Gastroesophageal sphincter (tissue), 4 donors: ENCODE results near the gene HLA-DPB1. TPM values are rescaled to one million over a fixed set of nuclear protein-coding genes. Genes with fewer than 3 reads are reported as not detected.

Source experiments
- ATAC-seq: fragments of 150-250 bp; one replicate; pipeline ENCODE4 v1.9.1; 2016; ENCODE audit warnings: mild to moderate bottlenecking, moderate library complexity
- H3K27ac ChIP-seq, 4 donors: fragments of 200-600 bp; sonication (generic) in 3 of 4; 1 replicate in 3 of 4; 2 replicates in 1 of 4; pipeline ENCODE4 v1.5.1; 2016 to 2019
- H3K27me3 ChIP-seq: fragments of 200-600 bp; sonication (generic); one replicate; pipeline ENCODE4 v1.5.1; 2019
- H3K36me3 ChIP-seq, 2 donors: fragments of 200-600 bp; sonication (generic); one replicate each; pipeline ENCODE4 v1.5.1; 2019; ENCODE audit warnings: control low read depth in 1 of 2
- H3K4me1 ChIP-seq, 3 donors: fragments of 200-600 bp; sonication (generic); 1 replicate in 2 of 3; 2 replicates in 1 of 3; pipeline ENCODE4 v1.5.1; 2016 to 2019; ENCODE audit warnings: control low read depth in 2 of 3
- H3K4me3 ChIP-seq, 2 donors: fragments of 200-600 bp; sonication (generic); one replicate each; pipeline ENCODE4 v1.5.1; 2019; ENCODE audit warnings: mild to moderate bottlenecking in 1 of 2, moderate library complexity in 1 of 2
- H3K9me3 ChIP-seq, 3 donors: fragments of 200-600 bp; sonication (generic); one replicate each; pipeline ENCODE4 v1.5.1; 2017 to 2019; ENCODE audit warnings: control low read depth in 2 of 3
- CTCF ChIP-seq, 4 experiments: fragments of 200-600 bp in 2 of 4; fragments of 450-650 bp in 2 of 4; sonication (generic) in 1 of 4; IDR thresholded peaks; one replicate each; pipeline ENCODE4 v1.5.1; 2017 to 2019; ENCODE audit warnings: antibody characterized with exemption in 4 of 4, mild to moderate bottlenecking in 2 of 4, moderate library complexity in 2 of 4
- EP300 ChIP-seq: sonication (generic); formaldehyde crosslinking; IDR thresholded peaks from one replicate; pipeline ENCODE4 v1.6.1; 2017; ENCODE audit warnings: antibody characterized with exemption, mild to moderate bottlenecking
- POLR2A ChIP-seq, 2 donors: fragments of 450-650 bp; IDR thresholded peaks; one replicate each; pipeline ENCODE4 v1.6.1; 2017; ENCODE audit warnings: antibody characterized with exemption in 2 of 2, mild to moderate bottlenecking in 2 of 2, moderate library complexity in 1 of 2
- POLR2AphosphoS5 ChIP-seq: sonication (generic); formaldehyde crosslinking; IDR thresholded peaks from one replicate; pipeline ENCODE4 v1.6.1; 2017; ENCODE audit warnings: antibody characterized with exemption
- WGBS, 2 donors: methylation state at CpG; one replicate each; pipeline ENCODE4 v1.1.5; 2018; ENCODE audit warnings: low coverage in 1 of 2; 5-methylcytosine and 5-hydroxymethylcytosine counted together
- total RNA-seq, 4 donors: library from RNA; depleted of rRNA; stranded (reverse); fragments of >200 nt; gene quantifications; one replicate each; pipeline ENCODE4 v1.1.0, GENCODE V29; 2016

Gene HLA-DPB1
- total RNA-seq, 4 donors from 2014 or later, result 32.1 to 86.3 (median 66.9) TPM

DNA sequence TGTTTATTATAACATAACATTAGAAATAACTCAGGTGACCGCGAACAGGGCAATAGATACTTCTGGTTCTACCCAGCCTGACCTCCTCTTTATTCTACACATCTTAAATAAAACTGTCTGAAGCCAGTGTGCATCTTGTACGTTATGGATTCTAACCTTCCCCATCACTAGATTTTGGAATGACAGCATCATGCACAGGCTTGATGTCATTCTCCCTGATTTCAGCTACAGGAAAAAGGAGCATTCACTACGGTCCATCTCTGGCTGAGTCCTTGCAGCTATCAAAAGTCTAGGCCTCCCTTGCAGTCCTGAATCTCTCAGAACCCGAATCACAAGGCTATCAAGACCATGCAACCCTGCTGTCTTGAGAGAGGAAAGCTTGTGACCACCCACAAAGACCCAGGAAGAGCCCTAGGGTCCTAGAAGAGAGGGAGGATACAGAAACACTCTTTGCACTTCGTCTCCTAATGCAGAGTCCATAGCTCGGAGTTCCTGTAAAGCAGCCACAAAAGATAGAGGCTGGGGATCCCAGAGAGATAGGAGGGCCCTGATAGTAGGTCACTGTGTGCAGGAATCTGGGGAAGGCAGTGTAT, 3.2 kb upstream of the HLA-DPB1 start:
- TF ChIP-seq POLR2AphosphoS5, result no peak
- TF ChIP-seq EP300, result no peak
- TF ChIP-seq POLR2A (IDR thresholded peaks at IDR 0.05), result no peak
- TF ChIP-seq CTCF (IDR thresholded peaks at IDR 0.05), result no peak
- WGBS, 2 donors, result 80 to 82% methylated on average over 6 to 7 of the region's 7 CpGs

GRCh38 chr6:33073431-33073871, 2.3 kb upstream of the HLA-DPB1 start, which contains the start of gene HLA-DPA1:
Gene HLA-DPA1, minus strand, starts transcription at chr6:33073649.
- peak within 1 kb of the TSS; percentile 27 to 39 for H3K4me3 ChIP-seq
- H3K36me3 ChIP-seq, result peaks cover 0 to 10% of the 10 kb centered on the region in 2 donors
- WGBS, 2 donors, result 41 to 54% methylated on average over 5 to 8 of the region's 8 CpGs
- TF ChIP-seq POLR2A (IDR thresholded peaks at IDR 0.05), result peak; percentile 35 to 40
- no peak for TF ChIP-seq POLR2AphosphoS5
- TF ChIP-seq CTCF (IDR thresholded peaks at IDR 0.05), result no peak
- H3K4me1 ChIP-seq, result no peaks in the 10 kb centered on the region
- peak; percentile 77 for ATAC-seq
- H3K27me3 ChIP-seq, result peaks cover 19% of the 10 kb centered on the region
- H3K27ac ChIP-seq, result peak within 1 kb of the TSS in 3 of 4 donors; percentile 28 to 67 (median 45)
- no peaks in the 10 kb centered on the region for H3K9me3 ChIP-seq

More for the DNA sequence above, 3.2 kb upstream of the HLA-DPB1 start:
- peaks cover 0 to 18% of the 10 kb centered on the region in 2 donors for H3K36me3 ChIP-seq
- no peaks in the 10 kb centered on the region for H3K4me1 ChIP-seq
- ATAC-seq, result no peak
- H3K4me3 ChIP-seq, result peak overlapping the region; percentile 12 to 39
- no peaks in the 10 kb centered on the region for H3K9me3 ChIP-seq
- H3K27ac ChIP-seq, result peak overlapping the region in 2 of 4 donors; percentile 23 to 67
- H3K27me3 ChIP-seq, result peaks cover 17% of the 10 kb centered on the region

GRCh38 chr6:33075208-33075567, 602 bp upstream of the HLA-DPB1 start:
- Histone ChIP-seq H3K27me3 (peaks cover 19% of the 10 kb centered on the region), H3K27ac (peak overlapping the region in 3 of 4 donors; percentile 41 to 77 (median 63)), H3K36me3 (no peaks in the 10 kb centered on the region), H3K4me1 (peaks cover 0 to 9% (median 0%) of the 10 kb centered on the region in 3 donors), H3K4me3 (no peak overlapping the region), H3K9me3 (no peaks in the 10 kb centered on the region)
- WGBS, 2 donors, result 90 to 98% methylated on average over 4 of the region's 4 CpGs
- no peak for ATAC-seq
- TF ChIP-seq EP300 (no peak), POLR2AphosphoS5 (no peak), CTCF (IDR thresholded peaks at IDR 0.05) (no peak), POLR2A (IDR thresholded peaks at IDR 0.05) (no peak)

DNA sequence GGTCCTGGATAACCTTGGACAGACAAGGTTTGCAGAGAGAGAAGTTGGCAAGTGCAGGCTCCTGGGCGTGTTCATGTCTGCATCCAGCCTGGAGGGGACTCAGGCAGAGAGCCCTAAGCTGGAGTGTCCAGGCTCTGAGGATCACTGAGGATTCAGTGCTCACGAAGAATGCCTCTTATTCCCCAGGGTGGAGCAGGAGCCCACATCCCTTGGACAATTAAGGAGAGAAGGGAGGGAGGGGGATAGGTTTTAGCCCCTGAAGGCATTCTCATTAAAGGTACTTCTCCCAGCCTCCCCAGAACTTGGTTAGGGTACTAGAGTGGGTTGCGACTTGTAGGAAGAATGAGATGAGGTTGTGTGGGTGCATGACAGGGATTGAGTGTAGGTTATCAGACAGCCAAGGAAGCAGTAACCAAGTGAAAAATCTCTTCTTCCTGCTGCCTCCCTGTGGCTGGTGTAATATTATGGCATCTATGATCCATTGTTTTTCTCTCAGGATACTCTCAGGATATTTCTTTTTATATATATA, 680 bp downstream of the HLA-DPB1 start:
- Histone ChIP-seq H3K4me3 (peak overlapping the region; percentile 2 to 40), H3K36me3 (no peaks in the 10 kb centered on the region), H3K9me3 (no peaks in the 10 kb centered on the region), H3K27me3 (peaks cover 24% of the 10 kb centered on the region), H3K27ac (peak overlapping the region in 3 of 4 donors; percentile 39 to 77 (median 69)), H3K4me1 (peaks cover 0 to 21% (median 0%) of the 10 kb centered on the region in 3 donors)
- ATAC-seq, result no peak
- TF ChIP-seq EP300, result no peak
- TF ChIP-seq CTCF (IDR thresholded peaks at IDR 0.05), result no peak
- no peak for TF ChIP-seq POLR2A (IDR thresholded peaks at IDR 0.05)
- no peak for TF ChIP-seq POLR2AphosphoS5
- 60 to 65% methylated on average over 1 to 3 of the region's 3 CpGs for WGBS, 2 donors

DNA sequence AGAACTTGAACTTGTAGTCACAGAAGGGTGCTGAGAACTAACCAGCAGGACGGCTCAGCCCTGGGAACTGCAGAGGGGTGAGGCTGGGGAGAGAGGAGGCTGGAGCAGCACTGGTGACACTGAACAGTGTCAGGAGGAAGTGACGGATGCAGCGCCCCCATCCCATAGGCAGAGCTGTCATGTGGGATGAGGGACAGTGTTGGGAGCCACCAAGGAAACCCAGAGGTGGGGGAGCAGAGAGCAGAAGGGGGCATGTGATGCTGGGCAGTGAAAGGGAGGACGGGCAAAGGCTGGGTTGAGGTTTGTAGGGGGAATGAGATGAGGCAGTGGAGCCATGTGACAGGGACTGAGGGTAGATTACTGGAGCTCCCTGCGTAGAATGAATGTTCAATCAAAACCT, 2.1 kb downstream of the HLA-DPB1 start:
- ATAC-seq, result no peak
- TF ChIP-seq CTCF (IDR thresholded peaks at IDR 0.05) (no peak), EP300 (no peak), POLR2A (IDR thresholded peaks at IDR 0.05) (no peak), POLR2AphosphoS5 (no peak)
- no peaks in the 10 kb centered on the region for H3K9me3 ChIP-seq
- WGBS, 2 donors, result 58 to 78% methylated on average over 5 of the region's 5 CpGs
- H3K27me3 ChIP-seq, result peaks cover 24% of the 10 kb centered on the region
- no peaks in the 10 kb centered on the region for H3K36me3 ChIP-seq
- H3K4me1 ChIP-seq, result peaks cover 0 to 35% (median 4%) of the 10 kb centered on the region in 3 donors
- no peak overlapping the region for H3K27ac ChIP-seq
- no peak overlapping the region for H3K4me3 ChIP-seq
